Erythroblast (primary cell): ENCODE measurements around the gene SYT3.

Experiments used
- DNase-seq, 2 experiments: peaks; one replicate each; lab custom pipeline; 2025; lab: John Stamatoyannopoulos, UW
- GATA1 ChIP-seq: IDR thresholded peaks from 2 replicates; pipeline ENCODE4 v1.6.1; 2011; ENCODE audit warnings: low read depth, mild to moderate bottlenecking, control low read depth, low read length, moderate library complexity
- POLR2A ChIP-seq: IDR thresholded peaks from 2 replicates; pipeline ENCODE4 v1.6.1; 2011; ENCODE audit warnings: mild to moderate bottlenecking, low read length

The SYT3 gene

GRCh38 chr19:50639121-50640112 lies at the start of gene SYT3:
Gene SYT3 (minus strand): TSS chr19:50639881. CDS start chr19:50637411, 2,470 bp downstream.
- no peak for DNase-seq
- no peak for TF ChIP-seq GATA1

- TF ChIP-seq GATA1: no peak
- no peak for TF ChIP-seq POLR2A
- no peak for DNase-seq
Measured at GRCh38 chr19:50688766-50689165, 49.1 kb upstream of the SYT3 start.

GRCh38 chr19:50686310-50687032 lies 46.8 kb upstream of the SYT3 start:
- DNase-seq: no peak
- TF ChIP-seq GATA1: no peak
- TF ChIP-seq POLR2A: no peak

GRCh38 chr19:50679177-50680125 lies 39.8 kb upstream of the SYT3 start:
- peak; percentile 80 to 88 for DNase-seq
- no peak for TF ChIP-seq POLR2A
- no peak for TF ChIP-seq GATA1

- TF ChIP-seq GATA1: no peak
- TF ChIP-seq POLR2A: no peak
- DNase-seq: no peak
Measured at GRCh38 chr19:50678323-50678722, 38.6 kb upstream of the SYT3 start.

- DNase-seq: no peak
- TF ChIP-seq POLR2A (no peak), GATA1 (no peak)
Measured at GRCh38 chr19:50677636-50678035, 38.0 kb upstream of the SYT3 start.

- no peak for TF ChIP-seq POLR2A
- no peak for TF ChIP-seq GATA1
- no peak for DNase-seq
Measured at GRCh38 chr19:50676625-50677197, 37.0 kb upstream of the SYT3 start.

GRCh38 chr19:50673118-50673517 lies 33.4 kb upstream of the SYT3 start:
- TF ChIP-seq GATA1 (no peak), POLR2A (no peak)
- DNase-seq: no peak

GRCh38 chr19:50670102-50670380 lies 30.4 kb upstream of the SYT3 start:
- TF ChIP-seq POLR2A (no peak), GATA1 (no peak)
- no peak for DNase-seq

GRCh38 chr19:50669302-50670101 lies 29.8 kb upstream of the SYT3 start:
- DNase-seq: peak; percentile 35 to 73
- TF ChIP-seq GATA1 (no peak), POLR2A (no peak)

GRCh38 chr19:50668879-50669278 lies 29.2 kb upstream of the SYT3 start:
- TF ChIP-seq GATA1 (no peak), POLR2A (no peak)
- no peak for DNase-seq

GRCh38 chr19:50668416-50668815 lies 28.7 kb upstream of the SYT3 start:
- no peak for DNase-seq
- TF ChIP-seq POLR2A (no peak), GATA1 (no peak)

GRCh38 chr19:50667759-50668231 lies 28.1 kb upstream of the SYT3 start:
- TF ChIP-seq POLR2A (no peak), GATA1 (no peak)

More at GRCh38 chr19:50667759-50668231, 28.1 kb upstream of the SYT3 start:
- DNase-seq: no peak
